Fibroblast of villous mesenchyme (primary cell): ENCODE data around the gene SLC17A9. TPM values are rescaled to one million over a fixed set of nuclear protein-coding genes. Genes with fewer than 3 reads are reported as not detected.

Experiments used
- DNase-seq: peaks from one replicate; pipeline ENCODE4 v3.0.0-alpha.2; 2010; ENCODE audit warnings: low read depth
- H3K4me3 ChIP-seq: 2 replicates; pipeline ENCODE4 v1.5.1; 2011; ENCODE audit warnings: low read depth, mild to moderate bottlenecking, low read length
- total RNA-seq: library from RNA; depleted of rRNA; stranded (reverse); fragments of >200 nt; gene quantifications from 2 replicates; pipeline ENCODE4 v1.2.3, GENCODE V29; 2012
- TF ChIP-seq, protein P1 (sequence below): IDR thresholded peaks from 2 replicates; pipeline ENCODE4 v1.5.1; 2012; ENCODE audit warnings: low read depth, mild to moderate bottlenecking, low read length; ENCODE audit not compliant: insufficient read depth

The SLC17A9 gene
- total RNA-seq, 1 donor = 23.7 TPM

DNA sequence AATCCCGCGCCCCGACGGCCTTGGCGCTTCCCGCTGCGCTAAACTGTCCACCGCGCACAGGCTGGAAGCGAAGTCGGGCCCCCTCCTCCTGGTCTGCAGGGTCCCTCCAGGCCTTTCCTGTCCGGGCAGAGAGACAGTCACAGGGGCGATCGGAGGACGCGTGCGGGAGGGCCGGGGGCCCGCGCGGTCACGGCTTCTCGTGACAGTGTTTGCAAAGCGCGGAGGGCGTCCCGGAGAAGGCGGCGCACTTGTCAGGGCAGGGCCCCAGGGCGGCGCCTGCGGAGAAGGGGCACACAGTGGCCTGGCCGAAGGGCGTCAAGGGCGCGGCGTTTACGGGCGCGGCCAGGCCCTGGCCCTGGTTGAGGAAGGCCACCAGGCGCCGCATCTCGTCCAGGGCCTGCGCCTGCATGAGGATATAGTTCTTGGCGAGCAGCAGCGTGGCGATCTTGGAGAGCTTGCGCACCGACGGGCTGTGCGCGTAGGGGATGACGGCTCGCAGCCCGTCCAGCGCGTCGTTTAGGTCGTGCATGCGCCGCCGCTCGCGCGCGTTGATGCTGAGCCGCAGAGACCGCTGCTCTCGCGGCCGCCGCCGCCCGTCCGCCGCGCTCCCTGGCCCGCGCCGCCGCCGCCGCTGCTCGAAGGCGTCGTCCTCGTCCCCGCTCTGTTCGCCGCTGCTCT, 53.5 kb downstream of the SLC17A9 start:
- TF ChIP-seq, protein P1, sequence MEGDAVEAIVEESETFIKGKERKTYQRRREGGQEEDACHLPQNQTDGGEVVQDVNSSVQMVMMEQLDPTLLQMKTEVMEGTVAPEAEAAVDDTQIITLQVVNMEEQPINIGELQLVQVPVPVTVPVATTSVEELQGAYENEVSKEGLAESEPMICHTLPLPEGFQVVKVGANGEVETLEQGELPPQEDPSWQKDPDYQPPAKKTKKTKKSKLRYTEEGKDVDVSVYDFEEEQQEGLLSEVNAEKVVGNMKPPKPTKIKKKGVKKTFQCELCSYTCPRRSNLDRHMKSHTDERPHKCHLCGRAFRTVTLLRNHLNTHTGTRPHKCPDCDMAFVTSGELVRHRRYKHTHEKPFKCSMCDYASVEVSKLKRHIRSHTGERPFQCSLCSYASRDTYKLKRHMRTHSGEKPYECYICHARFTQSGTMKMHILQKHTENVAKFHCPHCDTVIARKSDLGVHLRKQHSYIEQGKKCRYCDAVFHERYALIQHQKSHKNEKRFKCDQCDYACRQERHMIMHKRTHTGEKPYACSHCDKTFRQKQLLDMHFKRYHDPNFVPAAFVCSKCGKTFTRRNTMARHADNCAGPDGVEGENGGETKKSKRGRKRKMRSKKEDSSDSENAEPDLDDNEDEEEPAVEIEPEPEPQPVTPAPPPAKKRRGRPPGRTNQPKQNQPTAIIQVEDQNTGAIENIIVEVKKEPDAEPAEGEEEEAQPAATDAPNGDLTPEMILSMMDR = no peak
- no peak for DNase-seq
- H3K4me3 ChIP-seq = no peak overlapping the region

DNA sequence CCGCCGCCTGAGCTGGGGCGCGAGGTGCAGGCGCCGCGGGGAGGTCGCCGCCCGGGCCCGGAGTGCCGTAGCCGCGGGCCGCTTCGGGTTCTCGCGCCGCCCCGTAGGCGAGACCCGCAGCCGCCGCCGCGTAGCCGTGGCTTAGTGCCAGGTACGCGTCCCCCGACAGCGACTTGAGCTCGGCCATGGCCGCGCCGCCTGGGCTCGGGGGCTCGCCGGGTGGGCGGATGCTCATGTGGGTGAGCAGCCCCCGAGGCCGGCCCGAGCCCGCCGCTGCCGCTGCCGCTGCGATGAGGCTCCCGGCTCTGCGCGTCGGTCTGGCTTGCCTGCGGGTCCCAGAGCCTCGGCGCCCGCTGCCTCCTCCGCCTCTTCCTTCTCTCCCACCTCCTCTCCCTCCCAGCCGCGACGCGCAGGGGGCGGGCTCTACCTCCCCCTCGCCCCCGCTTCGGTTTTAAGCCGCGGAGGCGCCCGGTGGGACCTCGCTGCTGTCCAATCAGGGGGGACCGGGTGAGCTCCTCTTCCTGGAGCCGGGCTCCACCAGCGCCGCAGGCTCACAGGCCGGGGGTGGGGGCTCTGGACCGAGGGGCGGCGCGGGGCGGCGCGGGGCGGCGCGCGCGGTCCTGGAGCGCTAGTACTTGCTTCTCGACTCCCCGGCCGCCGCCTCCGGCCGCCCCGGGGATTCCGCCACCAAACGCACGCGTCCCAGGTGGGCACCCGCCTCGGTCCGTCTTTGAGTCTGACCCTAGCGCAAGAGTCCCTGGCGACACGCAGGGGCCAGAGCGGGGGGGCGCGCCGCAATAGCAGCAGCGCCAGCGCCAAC, 54.2 kb downstream of the SLC17A9 start, which contains the start of gene BHLHE23:
TSS of gene BHLHE23 (minus strand) at position 425 of the 820 bp plus-strand sequence. CDS start at position 235, 190 bp downstream.
- TF ChIP-seq, protein P1 = no peak
- no peak within 1 kb of the TSS for H3K4me3 ChIP-seq
- no peak for DNase-seq

DNA sequence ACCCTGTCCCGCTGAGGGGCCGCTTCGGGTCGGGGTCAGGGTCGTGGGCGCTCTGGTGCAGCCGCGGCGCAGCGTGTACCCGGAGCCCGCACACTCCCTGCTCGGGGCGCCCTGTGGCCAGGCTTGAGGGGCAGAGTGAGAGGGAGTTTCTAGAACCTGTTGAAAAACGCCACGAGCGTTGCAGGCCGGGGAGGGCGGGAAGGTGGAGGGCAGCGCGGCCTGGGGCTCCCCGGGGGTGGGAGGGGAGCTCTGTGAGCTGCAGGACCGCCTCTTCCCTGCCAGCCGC, 54.8 kb downstream of the SLC17A9 start:
- DNase-seq = no peak
- TF ChIP-seq, protein P1 = no peak
- no peak overlapping the region for H3K4me3 ChIP-seq

DNA sequence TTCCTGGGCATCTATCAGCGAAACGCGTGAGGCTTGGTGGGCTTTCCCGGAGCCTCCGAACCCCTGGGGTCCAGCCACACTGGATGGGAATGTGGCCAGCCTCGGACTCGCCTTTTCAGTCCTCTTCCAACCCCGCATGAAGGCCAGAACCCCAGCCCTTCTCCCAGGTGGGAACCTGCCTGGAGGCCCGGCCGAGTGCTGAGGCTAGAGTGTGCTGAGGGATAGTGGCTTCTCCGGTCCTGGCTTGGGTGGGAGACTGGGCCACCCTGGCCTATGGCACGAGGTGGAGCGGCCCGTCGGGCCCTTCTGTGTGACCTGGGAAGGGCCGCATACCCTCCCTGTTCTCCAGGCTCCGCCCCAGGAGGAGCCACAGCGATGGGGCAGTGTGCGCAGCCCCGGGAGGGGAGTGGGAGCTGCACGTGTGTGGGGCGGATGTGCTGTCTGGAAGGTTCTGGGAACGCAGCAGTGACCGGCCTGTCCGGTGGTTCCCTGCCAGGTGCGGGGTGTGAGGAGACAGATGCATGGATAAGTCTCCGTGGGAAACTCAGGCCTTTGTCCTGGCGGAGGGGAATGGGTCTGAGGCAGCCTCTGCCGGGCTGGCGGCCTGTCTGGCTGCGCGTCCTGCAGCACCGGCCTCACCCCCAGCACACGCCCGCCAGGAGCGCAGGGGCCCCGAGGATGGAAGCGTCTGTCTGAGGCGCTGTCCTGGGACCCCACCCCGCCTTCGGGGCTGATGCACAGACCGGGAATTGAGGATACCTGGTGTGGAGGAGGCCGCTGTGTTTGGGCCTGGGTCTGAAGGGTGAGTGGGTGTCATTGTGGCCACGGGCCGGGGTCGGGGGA, 55.4 kb downstream of the SLC17A9 start:
- DNase-seq = no peak
- TF ChIP-seq, protein P1 = no peak
- no peak overlapping the region for H3K4me3 ChIP-seq

DNA sequence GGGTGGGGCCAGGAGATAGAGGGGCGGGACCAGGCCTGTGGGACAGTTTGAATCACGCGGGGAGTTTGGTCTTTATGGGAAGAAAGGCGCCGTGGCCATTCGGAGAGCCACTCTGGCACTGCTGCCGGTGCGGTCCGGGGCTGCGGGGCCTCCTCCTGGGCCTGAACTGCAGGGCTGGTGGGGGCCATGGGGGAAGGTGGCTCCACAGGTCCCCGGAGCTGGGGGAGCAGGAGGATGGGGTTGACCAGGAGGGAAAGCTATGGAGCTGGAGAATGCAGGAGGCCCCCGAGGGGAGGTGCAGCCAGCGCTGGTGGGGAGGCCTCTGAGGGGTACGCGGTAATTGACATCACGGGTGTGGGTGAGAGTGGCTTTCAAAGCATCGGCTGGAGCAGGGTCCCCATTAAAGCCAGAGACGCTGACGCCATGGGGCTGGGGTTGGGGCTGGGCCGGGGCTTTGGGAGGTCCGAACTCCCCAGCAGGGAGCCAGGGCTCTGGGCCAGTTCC, 56.1 kb downstream of the SLC17A9 start:
- no peak overlapping the region for H3K4me3 ChIP-seq
- TF ChIP-seq, protein P1 = no peak

DNA sequence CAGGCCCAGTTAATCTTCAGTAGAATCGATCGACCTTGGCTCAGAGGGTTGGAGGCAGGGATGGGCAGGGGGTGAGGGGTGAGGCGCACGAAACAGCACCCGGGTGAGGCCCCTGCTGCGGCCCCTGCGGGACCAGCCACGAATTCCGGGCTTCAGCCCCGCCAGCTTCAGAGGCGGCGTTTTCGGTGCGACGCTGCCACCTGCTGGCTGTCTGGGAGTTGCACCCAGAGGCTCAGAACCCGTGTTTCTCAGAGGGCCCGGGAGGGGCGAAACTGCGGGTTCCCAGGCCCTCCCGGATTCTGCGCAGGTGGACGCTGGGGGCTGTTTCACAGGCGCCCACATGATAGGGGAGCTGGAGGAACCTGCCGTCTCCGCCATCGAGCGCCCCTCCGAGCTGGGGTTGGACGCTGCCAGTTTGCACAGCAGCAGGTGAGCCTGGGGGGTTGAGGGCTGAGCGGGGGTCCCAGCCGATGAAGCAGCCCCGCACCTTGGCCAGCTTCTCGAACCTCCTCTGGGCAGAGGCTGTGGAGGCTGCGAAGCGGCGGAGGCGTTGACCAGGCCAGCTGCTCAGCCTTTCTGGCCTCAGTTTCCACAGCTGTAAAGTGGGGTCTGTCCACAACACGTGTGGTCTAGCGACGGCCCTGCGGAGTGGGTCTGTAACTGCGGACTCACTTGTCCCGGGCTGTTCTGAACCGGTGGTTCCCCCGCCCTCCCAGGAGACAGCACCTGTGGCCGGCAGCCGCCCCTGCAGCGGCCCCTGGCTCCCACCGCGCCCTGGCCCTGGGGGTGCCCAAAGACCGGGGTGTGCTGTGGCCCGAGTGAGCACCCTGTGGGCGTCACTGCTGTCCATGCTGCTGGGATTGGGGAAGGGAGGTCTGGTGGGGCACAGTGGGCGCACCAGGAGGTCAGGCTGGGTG, 56.8 kb downstream of the SLC17A9 start:
- TF ChIP-seq, protein P1 = peak; percentile 87
- peak; percentile 57 for DNase-seq

More for the DNA sequence above, 56.1 kb downstream of the SLC17A9 start:
- DNase-seq = no peak

More for the DNA sequence above, 56.8 kb downstream of the SLC17A9 start:
- H3K4me3 ChIP-seq = no peak overlapping the region
